GM18519 (cell line): ENCODE results near the gene LSR.

Experiments used
- ATAC-seq: cut with Tn5 transposase; IDR thresholded peaks from one replicate; pipeline ENCODE4 v1.9.1; 2021; ENCODE audit warnings: mild to moderate bottlenecking, moderate library complexity; ENCODE audit not compliant: unreplicated experiment, low FRiP score

The LSR gene

GRCh38 chr19:35297922-35298321 is 49.1 kb downstream of the LSR start:
- no peak for ATAC-seq

- no peak for ATAC-seq
Observed at GRCh38 chr19:35298561-35298972, 49.8 kb downstream of the LSR start.

- no peak for ATAC-seq
Observed at GRCh38 chr19:35299523-35300338, 50.9 kb downstream of the LSR start.

- no peak for ATAC-seq
Observed at GRCh38 chr19:35300339-35300649, 51.5 kb downstream of the LSR start.

DNA sequence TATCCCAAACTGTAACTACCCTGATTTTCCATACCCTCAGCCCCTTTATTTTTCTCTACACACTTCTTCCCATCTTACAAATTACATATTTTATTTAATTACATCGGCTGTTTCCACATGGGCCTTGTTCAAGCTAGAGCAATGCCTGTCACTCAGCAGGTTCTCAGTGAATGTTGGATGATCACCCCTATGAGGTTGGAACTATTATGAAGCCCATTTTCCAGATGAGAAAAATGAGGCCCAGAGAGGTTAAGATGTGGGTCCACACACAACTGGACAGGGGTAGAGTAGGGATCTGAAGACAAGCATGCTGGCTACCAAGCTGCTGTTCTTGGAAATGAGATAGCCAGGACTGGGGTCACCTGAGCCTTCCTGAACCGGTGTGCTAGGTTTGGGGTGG is 53.2 kb downstream of the LSR start:
- ATAC-seq = no peak

GRCh38 chr19:35302446-35302845 is 53.6 kb downstream of the LSR start:
- no peak for ATAC-seq

- ATAC-seq = no peak
Observed at GRCh38 chr19:35303357-35303915, 54.6 kb downstream of the LSR start.

DNA sequence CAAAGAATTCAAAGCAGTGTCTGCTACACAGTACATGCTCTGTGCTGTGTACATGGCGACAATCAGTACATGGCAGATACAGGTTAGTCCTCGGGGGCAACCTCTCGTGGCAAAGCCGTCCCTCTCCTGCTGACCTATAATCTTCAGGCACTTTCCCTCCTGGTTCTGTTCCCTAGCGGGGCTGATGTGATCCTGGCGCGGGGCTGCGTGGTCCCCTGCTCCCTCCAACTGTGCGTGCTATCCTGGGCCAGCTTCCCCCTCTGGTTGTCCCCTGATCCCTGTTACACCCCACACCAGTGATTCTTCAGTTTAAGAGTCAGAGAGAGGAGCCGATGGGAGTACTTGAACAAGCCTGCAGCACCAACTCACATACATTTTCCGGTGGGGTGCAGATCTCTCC is 55.2 kb downstream of the LSR start:
- no peak for ATAC-seq

DNA sequence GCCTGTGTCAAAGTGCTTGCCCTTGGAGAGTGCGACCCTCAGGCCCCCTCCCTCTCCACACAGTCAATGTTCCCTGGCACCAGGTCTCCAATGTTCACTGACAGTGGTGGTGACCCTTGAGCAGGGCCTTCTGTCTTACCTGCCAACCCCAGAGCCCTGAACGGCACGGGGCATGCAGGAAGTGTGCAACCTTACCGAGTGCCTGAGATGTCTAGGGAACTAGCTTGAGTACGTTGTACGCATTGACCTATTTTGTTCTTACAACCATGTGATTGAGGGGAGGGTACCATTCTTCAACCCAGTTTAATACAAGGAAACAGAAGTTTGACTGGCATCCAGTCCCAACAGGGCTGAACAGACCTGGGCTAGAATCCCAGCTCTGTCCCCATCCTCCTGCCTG is 56.4 kb downstream of the LSR start:
- no peak for ATAC-seq

GRCh38 chr19:35306473-35307246 is 57.9 kb downstream of the LSR start:
- no peak for ATAC-seq

DNA sequence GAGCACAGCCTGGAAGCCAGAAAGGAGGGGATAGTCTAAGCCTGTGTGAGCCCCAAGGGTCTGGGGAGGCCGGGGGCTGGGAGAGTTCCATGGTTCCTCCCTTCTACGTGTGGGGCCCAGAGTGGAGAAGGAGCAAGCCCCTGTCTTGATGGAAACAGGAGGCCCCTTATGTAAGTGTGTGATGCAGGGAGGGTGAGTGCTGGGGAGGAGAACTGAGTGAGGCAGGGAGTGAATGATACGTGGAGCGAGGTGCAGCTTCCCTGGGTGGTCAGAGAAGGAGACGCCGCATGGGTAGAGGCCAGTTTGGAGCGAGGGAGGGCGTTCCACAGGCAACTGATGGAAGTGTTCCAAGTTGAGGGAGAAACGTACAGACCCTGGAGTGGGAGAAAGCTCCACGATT is 59.1 kb downstream of the LSR start:
- no peak for ATAC-seq

DNA sequence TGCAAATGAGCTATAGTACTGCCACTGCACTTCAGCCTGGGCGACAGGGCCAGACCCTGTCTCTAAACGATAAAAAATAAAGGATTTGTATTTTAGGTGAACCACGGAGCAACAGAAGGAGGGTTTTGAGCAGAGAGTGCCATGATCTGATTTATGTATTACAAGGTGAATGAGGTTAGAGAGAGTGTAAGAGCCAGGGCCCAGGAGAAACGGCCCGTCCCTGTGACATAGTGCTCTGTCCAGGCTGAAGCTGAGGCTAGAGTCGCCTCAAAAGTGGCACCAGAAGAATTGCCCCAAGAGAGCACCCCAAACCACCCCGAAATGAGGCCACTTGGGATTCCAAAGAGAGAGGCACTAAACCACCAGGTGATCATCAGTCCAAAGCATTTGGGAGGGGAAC is 60.1 kb downstream of the LSR start:
- ATAC-seq = no peak

DNA sequence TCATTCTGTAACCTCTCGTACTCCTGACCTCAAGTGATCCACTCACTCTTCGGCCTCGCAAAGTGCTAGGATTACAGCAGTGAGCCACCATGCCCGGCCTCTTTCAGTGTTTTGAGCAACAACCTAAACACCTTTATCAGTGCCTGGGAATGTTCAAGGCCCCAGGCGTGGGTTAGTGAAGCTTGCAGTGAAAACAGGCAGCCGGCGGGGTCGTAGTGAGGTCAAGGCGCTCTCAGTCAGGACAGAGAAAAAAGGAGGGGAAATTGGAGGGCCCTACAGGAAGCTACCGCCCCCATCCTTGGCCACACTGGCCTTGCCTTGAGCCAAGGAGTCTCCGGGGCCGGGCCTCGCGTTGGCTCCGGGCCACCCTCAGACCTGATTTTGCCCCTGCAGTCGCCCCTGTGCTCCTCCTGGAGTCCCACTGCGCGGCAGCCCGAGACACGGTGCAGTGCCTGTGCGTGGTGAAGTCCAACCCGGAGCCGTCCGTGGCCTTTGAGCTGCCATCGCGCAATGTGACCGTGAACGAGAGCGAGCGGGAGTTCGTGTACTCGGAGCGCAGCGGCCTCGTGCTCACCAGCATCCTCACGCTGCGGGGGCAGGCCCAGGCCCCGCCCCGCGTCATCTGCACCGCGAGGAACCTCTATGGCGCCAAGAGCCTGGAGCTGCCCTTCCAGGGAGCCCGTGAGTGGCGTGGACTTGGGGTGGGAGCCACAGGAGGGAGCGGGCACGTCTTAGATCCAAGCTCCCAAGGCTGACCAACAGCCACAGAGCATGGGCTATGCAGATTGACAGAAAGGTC is 60.9 kb downstream of the LSR start:
- ATAC-seq = no peak

DNA sequence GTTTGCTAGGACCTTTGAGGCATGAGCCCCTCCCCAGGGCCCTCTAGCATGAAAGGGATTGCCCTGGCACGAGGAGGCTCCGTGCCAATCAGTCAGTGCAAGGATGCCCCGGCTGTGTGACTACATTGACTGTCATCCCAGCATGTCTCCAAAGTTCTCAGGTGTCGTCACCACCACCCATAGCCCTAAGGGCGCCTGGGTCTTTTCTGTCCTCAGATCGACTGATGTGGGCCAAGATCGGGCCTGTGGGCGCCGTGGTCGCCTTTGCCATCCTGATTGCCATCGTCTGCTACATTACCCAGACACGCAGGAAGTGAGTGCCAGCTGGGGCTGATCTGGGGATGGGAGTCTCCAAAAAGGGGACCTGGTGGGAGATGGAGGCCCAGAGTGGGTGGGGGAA is 61.5 kb downstream of the LSR start:
- ATAC-seq = no peak

GRCh38 chr19:35310811-35311465 is 62.1 kb downstream of the LSR start:
- ATAC-seq = no peak

DNA sequence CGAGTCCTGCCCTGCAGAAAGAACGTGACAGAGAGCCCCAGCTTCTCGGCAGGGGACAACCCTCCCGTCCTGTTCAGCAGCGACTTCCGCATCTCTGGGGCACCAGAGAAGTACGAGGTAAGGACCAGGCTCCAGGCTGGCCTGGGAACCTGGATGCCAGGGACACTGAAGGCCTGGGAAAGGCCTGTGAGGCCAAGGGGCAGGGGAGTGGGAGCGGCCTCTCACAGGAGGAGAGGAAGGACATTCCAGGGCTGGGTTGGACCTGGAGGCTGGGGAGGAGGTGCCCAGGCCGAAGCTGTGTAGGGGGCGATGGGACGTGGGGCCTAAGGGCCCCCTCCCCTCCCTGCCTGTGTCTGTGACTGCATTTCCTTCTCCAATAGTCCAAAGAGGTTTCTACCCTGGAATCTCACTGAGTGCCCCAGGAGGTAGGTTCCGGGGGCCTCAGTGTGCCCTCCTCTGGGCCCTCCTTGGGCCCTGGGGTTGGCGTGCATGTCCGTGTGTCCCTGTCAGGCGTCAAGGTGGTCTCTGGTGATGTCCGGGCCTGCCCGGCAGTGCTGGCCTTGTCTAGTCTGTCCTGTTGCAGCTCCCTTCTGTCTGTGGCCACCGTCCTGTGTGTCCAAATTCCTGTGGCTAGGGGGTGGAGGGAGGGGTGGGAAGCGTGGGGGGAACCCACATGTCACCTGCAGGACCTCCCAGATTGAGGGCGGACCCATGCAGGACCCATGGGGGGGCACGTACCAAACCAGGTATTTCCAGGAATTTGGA is 63.3 kb downstream of the LSR start:
- no peak for ATAC-seq

GRCh38 chr19:35313587-35313986 is 64.8 kb downstream of the LSR start:
- ATAC-seq = no peak

DNA sequence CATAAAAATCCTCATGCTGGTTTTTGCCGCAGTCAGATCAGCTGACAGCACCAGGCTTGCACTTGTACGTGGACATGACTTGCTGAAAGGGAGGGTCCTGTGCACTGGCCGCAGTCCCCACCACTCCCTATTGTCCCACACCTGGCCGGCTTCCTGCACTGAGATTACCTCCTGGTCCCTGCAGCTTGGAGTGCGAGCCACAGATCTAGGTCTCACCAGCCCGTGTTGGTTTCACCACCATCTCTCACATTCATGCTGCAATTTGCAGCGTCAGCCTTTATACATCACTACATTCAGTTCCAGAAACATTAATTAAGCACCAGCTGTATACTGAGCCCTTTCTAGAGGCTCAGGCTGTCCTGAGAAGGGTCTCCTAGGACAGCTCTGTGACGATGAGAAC is 65.2 kb downstream of the LSR start:
- no peak for ATAC-seq

- ATAC-seq = no peak
Observed at GRCh38 chr19:35314858-35315470, 66.2 kb downstream of the LSR start.
